ENCODE results near the gene PAM. TPM values are rescaled to one million over a fixed set of nuclear protein-coding genes. Genes with fewer than 3 reads are reported as not detected.

PAM gene
- total RNA-seq, 2 experiments from 2014 or later: not detected

DNA sequence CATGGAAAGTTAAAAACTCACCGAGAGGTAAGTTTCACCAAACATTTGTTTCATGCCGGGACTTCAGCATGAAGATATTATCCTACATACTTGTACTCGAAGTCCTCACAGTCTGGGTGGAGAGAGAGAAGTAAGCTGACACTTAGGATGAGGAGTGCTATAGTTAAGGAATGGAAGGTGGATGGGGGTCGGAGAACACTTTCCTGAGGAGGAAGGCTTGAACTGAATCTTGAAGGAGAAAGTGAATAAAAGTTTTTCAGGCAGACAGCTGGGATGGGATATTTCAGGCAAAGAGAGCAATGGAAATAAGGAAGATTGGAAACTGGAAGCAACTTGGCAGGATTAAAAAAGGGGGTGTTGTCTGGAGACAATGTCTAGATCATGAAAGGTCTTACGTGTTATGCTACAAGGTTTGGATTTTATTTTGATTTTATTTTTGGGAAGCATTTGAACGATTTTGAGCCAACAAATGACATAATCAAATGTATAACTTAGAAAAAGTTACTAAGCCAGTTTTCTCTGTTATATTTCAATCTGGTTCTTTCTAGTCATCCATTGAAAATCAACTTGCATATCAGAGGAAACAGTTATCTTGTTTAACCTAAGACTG, 167.1 kb downstream of the PAM start:
- DNase-seq (ENCODE audit: low spot score): no peak
- no peak overlapping the region for H2AFZ ChIP-seq (ENCODE audit: low read length)
- H4K20me1 ChIP-seq (ENCODE audit: insufficient read depth, low read length): no peaks in the 10 kb centered on the region
- H3K36me3 ChIP-seq (ENCODE audit: insufficient read depth, low read length): no peaks in the 10 kb centered on the region
- H3K79me2 ChIP-seq (ENCODE audit: insufficient read depth, low read depth, low read length): no peaks in the 10 kb centered on the region
- H3K9me2 ChIP-seq (ENCODE audit: insufficient read depth, low read length): no peaks in the 10 kb centered on the region
- no peak overlapping the region for H3K4me3 ChIP-seq (ENCODE audit: low read depth, low read length, poor library complexity, severe bottlenecking)
- CTCF ChIA-PET (ENCODE audit: unreplicated experiment): no interaction called here
- intact Hi-C loops (cut with micrococcal nuclease; ENCODE audit: unreplicated experiment): no loop called here
- H3K27ac ChIP-seq (ENCODE audit: low read depth, low read length, poor library complexity, severe bottlenecking): no peak overlapping the region
- no TSS peak for BruUV-seq (replicated peaks)
- H3K9me3 ChIP-seq (ENCODE audit: low read length): no peaks in the 10 kb centered on the region
- no peak for TF ChIP-seq EZH2phosphoT487 (IDR thresholded peaks at IDR 0.05; ENCODE audit: borderline replicate concordance, low read depth, low read length)
- TF ChIP-seq, protein P1, sequence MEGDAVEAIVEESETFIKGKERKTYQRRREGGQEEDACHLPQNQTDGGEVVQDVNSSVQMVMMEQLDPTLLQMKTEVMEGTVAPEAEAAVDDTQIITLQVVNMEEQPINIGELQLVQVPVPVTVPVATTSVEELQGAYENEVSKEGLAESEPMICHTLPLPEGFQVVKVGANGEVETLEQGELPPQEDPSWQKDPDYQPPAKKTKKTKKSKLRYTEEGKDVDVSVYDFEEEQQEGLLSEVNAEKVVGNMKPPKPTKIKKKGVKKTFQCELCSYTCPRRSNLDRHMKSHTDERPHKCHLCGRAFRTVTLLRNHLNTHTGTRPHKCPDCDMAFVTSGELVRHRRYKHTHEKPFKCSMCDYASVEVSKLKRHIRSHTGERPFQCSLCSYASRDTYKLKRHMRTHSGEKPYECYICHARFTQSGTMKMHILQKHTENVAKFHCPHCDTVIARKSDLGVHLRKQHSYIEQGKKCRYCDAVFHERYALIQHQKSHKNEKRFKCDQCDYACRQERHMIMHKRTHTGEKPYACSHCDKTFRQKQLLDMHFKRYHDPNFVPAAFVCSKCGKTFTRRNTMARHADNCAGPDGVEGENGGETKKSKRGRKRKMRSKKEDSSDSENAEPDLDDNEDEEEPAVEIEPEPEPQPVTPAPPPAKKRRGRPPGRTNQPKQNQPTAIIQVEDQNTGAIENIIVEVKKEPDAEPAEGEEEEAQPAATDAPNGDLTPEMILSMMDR (conservative IDR thresholded peaks at IDR 0.05; ENCODE audit: low read length): no peak
- no peaks in the 10 kb centered on the region for H3K4me1 ChIP-seq (ENCODE audit: insufficient read depth, low read length, poor library complexity, severe bottlenecking)
- POLR2A ChIA-PET: interaction anchor here (0.7 kb wide), 1 partner anchor 50 kb away, joined by 3 read pairs; no protein-coding TSS in a partner anchor
- H3K4me2 ChIP-seq (ENCODE audit: low read length): no peak overlapping the region

DNA sequence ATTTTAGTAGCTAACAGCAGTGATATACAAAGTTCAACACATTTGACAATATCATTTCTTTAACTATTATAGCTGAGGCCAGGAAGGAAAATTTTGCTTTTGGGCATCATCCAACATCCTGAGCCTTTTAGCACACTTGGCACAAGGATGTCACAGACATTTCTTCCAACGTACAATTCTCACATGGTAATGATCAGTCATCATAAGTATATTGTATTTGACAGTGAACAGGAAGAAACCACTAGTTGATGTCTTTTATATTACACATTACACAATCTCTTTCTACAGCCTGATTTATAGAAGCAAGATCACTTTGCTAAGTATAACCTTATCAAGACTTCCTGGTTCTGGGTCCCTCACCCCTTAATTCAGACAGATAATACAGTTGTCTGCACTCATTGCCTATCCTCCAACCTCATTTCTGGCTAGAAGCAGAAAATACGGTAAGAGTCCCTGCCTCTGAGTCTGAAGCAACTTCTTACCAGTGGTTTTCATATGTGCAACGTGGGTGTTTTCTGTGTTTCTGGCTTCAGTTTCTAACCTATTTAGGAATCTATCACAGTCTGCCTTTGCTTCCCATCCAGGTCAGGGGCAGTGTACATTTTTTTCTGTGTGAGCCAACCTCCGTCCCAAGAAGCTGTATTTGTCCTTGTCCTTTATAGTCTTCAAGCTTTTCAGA, 167.8 kb downstream of the PAM start:
- Histone ChIP-seq H3K9me3 (ENCODE audit: low read length) (no peaks in the 10 kb centered on the region), H3K4me3 (ENCODE audit: low read depth, low read length, poor library complexity, severe bottlenecking) (no peak overlapping the region), H3K4me2 (ENCODE audit: low read length) (no peak overlapping the region), H3K79me2 (ENCODE audit: insufficient read depth, low read depth, low read length) (no peaks in the 10 kb centered on the region), H2AFZ (ENCODE audit: low read length) (no peak overlapping the region), H3K36me3 (ENCODE audit: insufficient read depth, low read length) (no peaks in the 10 kb centered on the region), H3K4me1 (ENCODE audit: insufficient read depth, low read length, poor library complexity, severe bottlenecking) (no peaks in the 10 kb centered on the region), H4K20me1 (ENCODE audit: insufficient read depth, low read length) (no peaks in the 10 kb centered on the region), H3K27ac (ENCODE audit: low read depth, low read length, poor library complexity, severe bottlenecking) (no peak overlapping the region), H3K9me2 (ENCODE audit: insufficient read depth, low read length) (no peaks in the 10 kb centered on the region)
- no peak for DNase-seq (ENCODE audit: low spot score)
- intact Hi-C loops (cut with micrococcal nuclease; ENCODE audit: unreplicated experiment): no loop called here
- TF ChIP-seq, protein P1 (conservative IDR thresholded peaks at IDR 0.05; ENCODE audit: low read length): no peak
- TF ChIP-seq EZH2phosphoT487 (IDR thresholded peaks at IDR 0.05; ENCODE audit: borderline replicate concordance, low read depth, low read length): no peak
- CTCF ChIA-PET (ENCODE audit: unreplicated experiment): no interaction called here
- BruUV-seq (replicated peaks): no TSS peak
- POLR2A ChIA-PET: interaction anchor here (0.6 to 0.7 kb wide), 2 partner anchors 49 to 291 kb away, joined by 3 read pairs; no protein-coding TSS in a partner anchor

DNA sequence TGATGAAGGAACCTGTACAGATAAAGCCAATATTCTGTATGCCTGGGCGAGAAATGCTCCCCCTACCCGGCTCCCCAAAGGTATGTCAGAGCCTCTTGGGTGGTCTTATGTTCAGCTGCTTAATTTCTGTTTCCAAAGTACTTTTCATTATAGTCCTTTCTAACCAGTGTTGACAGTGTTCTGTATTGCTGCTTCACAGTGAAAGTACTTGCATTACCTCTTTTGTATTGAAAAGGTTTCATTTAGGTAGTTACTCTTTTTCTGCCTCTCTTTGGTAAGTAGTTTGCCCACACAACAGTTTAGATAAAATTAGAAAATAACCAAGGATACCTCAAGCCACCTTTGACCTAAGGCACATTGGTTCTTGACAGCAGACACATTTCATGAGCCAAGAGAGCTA, 169.9 kb downstream of the PAM start:
- H3K4me1 ChIP-seq (ENCODE audit: insufficient read depth, low read length, poor library complexity, severe bottlenecking): no peaks in the 10 kb centered on the region
- no peak for DNase-seq (ENCODE audit: low spot score)
- POLR2A ChIA-PET: interaction anchor here (0.7 kb wide), 1 partner anchor 240 kb away, joined by 3 read pairs; no protein-coding TSS in a partner anchor
- no peak overlapping the region for H3K4me2 ChIP-seq (ENCODE audit: low read length)
- intact Hi-C loops (cut with micrococcal nuclease; ENCODE audit: unreplicated experiment): no loop called here
- H4K20me1 ChIP-seq (ENCODE audit: insufficient read depth, low read length): no peaks in the 10 kb centered on the region
- CTCF ChIA-PET (ENCODE audit: unreplicated experiment): no interaction called here
- no peak overlapping the region for H3K27ac ChIP-seq (ENCODE audit: low read depth, low read length, poor library complexity, severe bottlenecking)
- no peak overlapping the region for H3K4me3 ChIP-seq (ENCODE audit: low read depth, low read length, poor library complexity, severe bottlenecking)
- H3K36me3 ChIP-seq (ENCODE audit: insufficient read depth, low read length): no peaks in the 10 kb centered on the region
- H3K9me2 ChIP-seq (ENCODE audit: insufficient read depth, low read length): no peaks in the 10 kb centered on the region
- no peaks in the 10 kb centered on the region for H3K79me2 ChIP-seq (ENCODE audit: insufficient read depth, low read depth, low read length)
- BruUV-seq (replicated peaks): no TSS peak
- no peak overlapping the region for H2AFZ ChIP-seq (ENCODE audit: low read length)
- H3K9me3 ChIP-seq (ENCODE audit: low read length): no peaks in the 10 kb centered on the region
- TF ChIP-seq, protein P1 (conservative IDR thresholded peaks at IDR 0.05; ENCODE audit: low read length): no peak
- no peak for TF ChIP-seq EZH2phosphoT487 (IDR thresholded peaks at IDR 0.05; ENCODE audit: borderline replicate concordance, low read depth, low read length)

All from OCI-LY7 (cell line).